Lung (tissue), 12 donors: ENCODE data around the gene ARHGDIB. TPM values are rescaled to one million over a fixed set of nuclear protein-coding genes. Genes with fewer than 3 reads are reported as not detected.
A peak's percentile ranks its signal among the peaks of the same experiment; 100 is the strongest.

ENCODE experiments used
- ATAC-seq: fragments of 200-7000 bp; cut with Tn5 transposase; one replicate; pipeline ENCODE4 v1.9.1; 2020; ENCODE audit warnings: moderate number of reproducible peaks; ENCODE audit not compliant: insufficient read depth, low FRiP score
- DNase-seq, 3 donors: peaks; one replicate each; pipeline ENCODE4 v3.0.0-alpha.2; 2013 to 2017
- H3K27ac ChIP-seq, 2 donors: one replicate each; pipeline ENCODE4 v1.5.1; 2013; ENCODE audit warnings: mild to moderate bottlenecking in 2 of 2, moderate library complexity in 2 of 2, control low read depth in 1 of 2, inconsistent platforms in 1 of 2, low read depth in 1 of 2, low read length in 1 of 2
- H3K27me3 ChIP-seq, 3 donors: one replicate each; pipeline ENCODE4 v1.5.1; 2013; ENCODE audit warnings: low read length in 2 of 3; ENCODE audit not compliant: control insufficient read depth in 3 of 3, insufficient read depth in 3 of 3
- H3K36me3 ChIP-seq, 4 donors: one replicate each; pipeline ENCODE4 v1.5.1; 2013; ENCODE audit warnings: low read length in 4 of 4, mild to moderate bottlenecking in 1 of 4, moderate library complexity in 1 of 4; ENCODE audit not compliant: control insufficient read depth in 4 of 4, insufficient read depth in 4 of 4
- H3K4me1 ChIP-seq, 5 donors: one replicate each; pipeline ENCODE4 v1.5.1; 2013; ENCODE audit warnings: low read length in 5 of 5, mild to moderate bottlenecking in 2 of 5, moderate library complexity in 1 of 5; ENCODE audit not compliant: control insufficient read depth in 5 of 5, insufficient read depth in 5 of 5
- H3K4me3 ChIP-seq: one replicate; pipeline ENCODE4 v1.5.1; 2013; ENCODE audit warnings: mild to moderate bottlenecking, control low read depth, moderate library complexity
- H3K9ac ChIP-seq, 2 donors: one replicate each; pipeline ENCODE4 v1.5.1; 2013; ENCODE audit warnings: low read length in 2 of 2, control low read depth in 1 of 2; ENCODE audit not compliant: insufficient read depth in 1 of 2
- H3K9me3 ChIP-seq, 4 donors: one replicate each; pipeline ENCODE4 v1.5.1; 2013; ENCODE audit warnings: low read length in 3 of 4, mild to moderate bottlenecking in 1 of 4, moderate library complexity in 1 of 4; ENCODE audit not compliant: control insufficient read depth in 4 of 4, insufficient read depth in 3 of 4
- CTCF ChIP-seq: IDR thresholded peaks from 2 replicates; pipeline ENCODE4 v1.5.1; 2012; ENCODE audit warnings: mild to moderate bottlenecking; ENCODE audit errors: control extremely low read depth, extremely low read depth
- WGBS, 2 donors: extraction: QIAGEN DNeasy Blood & Tissue Kit; methylation state at CpG; one replicate each; pipeline ENCODE4 v1.1.7; 2013; 5-methylcytosine and 5-hydroxymethylcytosine counted together
- polyA plus RNA-seq, 2 donors: library from polyadenylated mRNA; stranded (reverse); fragments of 200-250 nt; gene quantifications; one replicate each; pipeline ENCODE4 v1.2.1, GENCODE V29; 2013
- total RNA-seq, 2 donors: library from RNA; depleted of rRNA in 1 of 2; stranded (reverse); fragments of >200 nt in 1 of 2; gene quantifications; one replicate each; pipeline ENCODE4 v1.2.1, GENCODE V29; 2014 to 2021
- donor health status: control.
- donor health status: control.
- donor health status: Bipolar disorder and iron deficiency.
- donor health status: healthy.
- donor health status: DM: yes; HTN: yes; CAD: no.

The ARHGDIB gene
- total and polyA plus RNA-seq, 4 donors: 66.5 to 597 (median 259) TPM

GRCh38 chr12:14950982-14951746, 10.2 kb downstream of the ARHGDIB start:
- Histone ChIP-seq H3K27me3 (no peaks in the 10 kb centered on the region), H3K4me3 (no peak overlapping the region), H3K9me3 (no peaks in the 10 kb centered on the region), H3K27ac (peak overlapping the region; percentile 81 to 86), H3K36me3 (peaks cover 0 to 5% (median 1%) of the 10 kb centered on the region in 4 donors), H3K9ac (no peak overlapping the region), H3K4me1 (peaks cover 4 to 24% (median 12%) of the 10 kb centered on the region in 5 donors)
- ATAC-seq (no peak), DNase-seq (no peak)
- WGBS, 2 donors: 68 to 77% methylated on average over 6 of the region's 6 CpGs
- no peak for TF ChIP-seq CTCF

GRCh38 chr12:14950421-14950820, 11.0 kb downstream of the ARHGDIB start:
- 66 to 78% methylated on average over 4 of the region's 4 CpGs for WGBS, 2 donors
- TF ChIP-seq CTCF: no peak

GRCh38 chr12:14949631-14950030, 11.8 kb downstream of the ARHGDIB start:
- Histone ChIP-seq H3K27ac (no peak overlapping the region), H3K36me3 (peaks cover 0 to 6% (median 1%) of the 10 kb centered on the region in 4 donors), H3K27me3 (no peaks in the 10 kb centered on the region), H3K9me3 (no peaks in the 10 kb centered on the region), H3K4me1 (peaks cover 4 to 24% (median 12%) of the 10 kb centered on the region in 5 donors), H3K9ac (no peak overlapping the region), H3K4me3 (no peak overlapping the region)
- 91 to 92% methylated on average over 5 of the region's 5 CpGs for WGBS, 2 donors
- no peak for TF ChIP-seq CTCF
- no peak for DNase-seq
- ATAC-seq: no peak

More at GRCh38 chr12:14950421-14950820, 11.0 kb downstream of the ARHGDIB start:
- H3K36me3 ChIP-seq: peaks cover 0 to 5% (median 1%) of the 10 kb centered on the region in 4 donors
- ATAC-seq (no peak), DNase-seq (no peak)
- peak overlapping the region; percentile 59 to 70 for H3K27ac ChIP-seq
- no peaks in the 10 kb centered on the region for H3K9me3 ChIP-seq
- no peak overlapping the region for H3K9ac ChIP-seq
- H3K4me3 ChIP-seq: no peak overlapping the region
- H3K4me1 ChIP-seq: peaks cover 4 to 24% (median 12%) of the 10 kb centered on the region in 5 donors
- H3K27me3 ChIP-seq: no peaks in the 10 kb centered on the region
